HEK293 (cell line): ENCODE results near the gene KRCC1.

Experiments used
- CTCF ChIA-PET: fragments of 350-600 bp; formaldehyde crosslinking; extraction: SDS; loops from one replicate; lab custom pipeline; 2021; ENCODE audit warnings: antibody characterized with exemption; lab: Yijun Ruan, JAX
- POLR2A ChIA-PET: fragments of 300-600 bp; formaldehyde crosslinking; extraction: SDS; loops from one replicate; lab custom pipeline; 2020; ENCODE audit warnings: antibody characterized with exemption, inconsistent platforms; lab: Yijun Ruan, JAX
- H3K27ac ChIP-seq: fragments of 200-500 bp; sonication (Bioruptor generic); 2 replicates; pipeline ENCODE4 v1.5.1; 2014; ENCODE audit warnings: low read depth, low read length, control low read depth, inconsistent platforms; ENCODE audit errors: extremely low read depth
- H3K36me3 ChIP-seq, 2 experiments: fragments of 200-500 bp in 1 of 2; sonication (Bioruptor generic) in 1 of 2; 1 replicate in 1 of 2; 2 replicates in 1 of 2; pipeline ENCODE4 v1.5.1; 2014 to 2017; ENCODE audit warnings: inconsistent platforms in 2 of 2, low read length in 2 of 2; ENCODE audit not compliant: control insufficient read depth in 2 of 2, insufficient read depth in 1 of 2
- H3K4me1 ChIP-seq: fragments of 200-500 bp; sonication (Bioruptor generic); 2 replicates; pipeline ENCODE4 v1.5.1; 2014; ENCODE audit warnings: mild to moderate bottlenecking, low read length, inconsistent platforms; ENCODE audit not compliant: control insufficient read depth, insufficient read depth
- H3K4me3 ChIP-seq: 2 replicates; pipeline ENCODE4 v1.5.1; 2011; ENCODE audit warnings: low read depth, mild to moderate bottlenecking, control low read depth, low read length, moderate library complexity
- H3K9me3 ChIP-seq: fragments of 200-500 bp; sonication (Bioruptor generic); 2 replicates; pipeline ENCODE4 v1.5.1; 2014; ENCODE audit warnings: low read depth, low read length, inconsistent platforms; ENCODE audit not compliant: control insufficient read depth, insufficient read depth
- GFI1B ChIP-seq: fragments of 450-650 bp; formaldehyde crosslinking; IDR thresholded peaks from 2 replicates; pipeline ENCODE4 v1.5.1; 2016; ENCODE audit warnings: missing biosample characterization, missing genetic modification characterization
- KLF1 ChIP-seq: fragments of 450-650 bp; formaldehyde crosslinking; IDR thresholded peaks from 2 replicates; pipeline ENCODE4 v1.5.1; 2016; ENCODE audit warnings: missing biosample characterization, missing genetic modification characterization
- KLF10 ChIP-seq: fragments of 450-650 bp; IDR thresholded peaks from 2 replicates; pipeline ENCODE4 v1.5.1; 2018; ENCODE audit warnings: missing biosample characterization, mild to moderate bottlenecking, missing genetic modification characterization
- KLF16 ChIP-seq: fragments of 450-650 bp; formaldehyde crosslinking; IDR thresholded peaks from 2 replicates; pipeline ENCODE4 v1.5.1; 2017; ENCODE audit warnings: missing biosample characterization, missing genetic modification characterization
- MEIS1 ChIP-seq: sonication (generic); formaldehyde crosslinking; IDR thresholded peaks from 2 replicates; pipeline ENCODE4 v1.8.1; 2022; ENCODE audit warnings: missing genetic modification reagents, mild to moderate bottlenecking, borderline replicate concordance
- OVOL3 ChIP-seq: fragments of 450-650 bp; formaldehyde crosslinking; IDR thresholded peaks from 2 replicates; pipeline ENCODE4 v1.5.1; 2016; ENCODE audit warnings: missing biosample characterization, missing genetic modification characterization
- PRDM1 ChIP-seq: fragments of 450-650 bp; formaldehyde crosslinking; IDR thresholded peaks from 2 replicates; pipeline ENCODE4; 2016; ENCODE audit warnings: missing biosample characterization, missing genetic modification characterization
- TSHZ1 ChIP-seq: fragments of 450-650 bp; formaldehyde crosslinking; IDR thresholded peaks from 2 replicates; pipeline ENCODE4 v1.5.1; 2016; ENCODE audit warnings: missing biosample characterization, missing genetic modification characterization, borderline replicate concordance
- ZBTB10 ChIP-seq: fragments of 450-650 bp; formaldehyde crosslinking; IDR thresholded peaks from 2 replicates; pipeline ENCODE4 v1.5.1; 2016; ENCODE audit warnings: missing biosample characterization, missing genetic modification characterization
- ZBTB20 ChIP-seq: fragments of 450-650 bp; formaldehyde crosslinking; IDR thresholded peaks from 2 replicates; pipeline ENCODE4 v1.5.1; 2016; ENCODE audit warnings: missing biosample characterization, missing genetic modification characterization
- ZFP41 ChIP-seq: fragments of 450-650 bp; formaldehyde crosslinking; IDR thresholded peaks from 2 replicates; pipeline ENCODE4 v1.5.1; 2016; ENCODE audit warnings: missing biosample characterization, missing genetic modification characterization, borderline replicate concordance
- ZNF132 ChIP-seq: fragments of 450-650 bp; formaldehyde crosslinking; IDR thresholded peaks from 2 replicates; pipeline ENCODE4 v1.5.1; 2017; ENCODE audit warnings: missing biosample characterization, missing genetic modification characterization, borderline replicate concordance
- ZNF311 ChIP-seq: fragments of 450-650 bp; formaldehyde crosslinking; IDR thresholded peaks from 2 replicates; pipeline ENCODE4 v1.5.1; 2017; ENCODE audit warnings: missing biosample characterization, missing genetic modification characterization, borderline replicate concordance
- ZNF366 ChIP-seq: fragments of 450-650 bp; formaldehyde crosslinking; conservative IDR thresholded peaks from 2 replicates; pipeline ENCODE4 v1.5.1; 2016; ENCODE audit warnings: missing biosample characterization, missing genetic modification characterization
- ZNF394 ChIP-seq: fragments of 450-650 bp; formaldehyde crosslinking; IDR thresholded peaks from 2 replicates; pipeline ENCODE4 v1.5.1; 2016; ENCODE audit warnings: missing biosample characterization, missing genetic modification characterization, mild to moderate bottlenecking, moderate library complexity, borderline replicate concordance
- ZNF558 ChIP-seq: fragments of 450-650 bp; formaldehyde crosslinking; IDR thresholded peaks from 2 replicates; pipeline ENCODE4 v1.5.1; 2016; ENCODE audit warnings: missing biosample characterization, missing genetic modification characterization
- ZNF747 ChIP-seq: fragments of 450-650 bp; formaldehyde crosslinking; IDR thresholded peaks from 2 replicates; pipeline ENCODE4 v1.5.1; 2016; ENCODE audit warnings: missing biosample characterization, missing genetic modification characterization
- ZNF830 ChIP-seq: fragments of 450-650 bp; IDR thresholded peaks from 2 replicates; pipeline ENCODE4 v1.5.0; 2018; ENCODE audit warnings: missing biosample characterization, missing genetic modification characterization, low read depth, mild to moderate bottlenecking, moderate library complexity
- ZSCAN16 ChIP-seq: fragments of 450-650 bp; formaldehyde crosslinking; IDR thresholded peaks from 2 replicates; pipeline ENCODE4 v1.5.1; 2016; ENCODE audit warnings: missing biosample characterization, missing genetic modification characterization
- ZSCAN30 ChIP-seq: fragments of 450-650 bp; IDR thresholded peaks from 2 replicates; pipeline ENCODE4 v1.5.1; 2018; ENCODE audit warnings: missing biosample characterization, mild to moderate bottlenecking, missing genetic modification characterization, moderate library complexity
- TF ChIP-seq, protein P1 (sequence below): fragments of 450-650 bp; IDR thresholded peaks from 2 replicates; pipeline ENCODE4 v1.5.1; 2018; ENCODE audit warnings: missing biosample characterization, mild to moderate bottlenecking, missing genetic modification characterization
- TF ChIP-seq, protein P2 (sequence below): fragments of 450-650 bp; formaldehyde crosslinking; IDR thresholded peaks from 2 replicates; pipeline ENCODE4 v1.5.1; 2016; ENCODE audit warnings: missing biosample characterization, missing genetic modification characterization
- TF ChIP-seq, protein P3 (sequence below): sonication (generic); formaldehyde crosslinking; IDR thresholded peaks from 2 replicates; pipeline ENCODE4 v1.8.1; 2022; ENCODE audit warnings: mild to moderate bottlenecking, moderate library complexity, missing genetic modification reagents

Gene KRCC1

DNA sequence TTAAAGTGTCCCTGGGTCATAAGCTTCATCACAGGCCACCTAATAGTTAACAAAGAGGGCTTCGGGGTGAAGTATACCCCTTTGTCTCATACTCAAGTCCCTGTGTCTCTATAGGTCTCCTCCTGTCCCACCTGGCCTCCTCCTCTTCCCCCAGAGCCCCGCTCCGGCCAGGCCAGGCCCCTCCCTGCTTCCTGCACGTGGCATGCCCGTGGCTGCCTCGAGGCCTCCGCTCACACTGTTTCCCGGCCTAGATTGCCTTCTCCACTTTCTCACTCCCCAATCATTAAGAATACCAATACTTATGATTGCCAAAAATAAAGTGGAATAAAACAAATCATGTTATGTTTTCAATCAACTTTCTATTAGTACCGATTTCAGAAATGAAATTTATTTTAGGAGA lies 30.8 kb upstream of the KRCC1 start (continued):
- TF ChIP-seq TSHZ1 (tag by site-specific recombination) (no peak), ZSCAN30 (no peak), KLF16 (tag by site-specific recombination) (no peak), PRDM1 (no peak), KLF1 (tag by site-specific recombination) (no peak)
- TF ChIP-seq, protein P1, sequence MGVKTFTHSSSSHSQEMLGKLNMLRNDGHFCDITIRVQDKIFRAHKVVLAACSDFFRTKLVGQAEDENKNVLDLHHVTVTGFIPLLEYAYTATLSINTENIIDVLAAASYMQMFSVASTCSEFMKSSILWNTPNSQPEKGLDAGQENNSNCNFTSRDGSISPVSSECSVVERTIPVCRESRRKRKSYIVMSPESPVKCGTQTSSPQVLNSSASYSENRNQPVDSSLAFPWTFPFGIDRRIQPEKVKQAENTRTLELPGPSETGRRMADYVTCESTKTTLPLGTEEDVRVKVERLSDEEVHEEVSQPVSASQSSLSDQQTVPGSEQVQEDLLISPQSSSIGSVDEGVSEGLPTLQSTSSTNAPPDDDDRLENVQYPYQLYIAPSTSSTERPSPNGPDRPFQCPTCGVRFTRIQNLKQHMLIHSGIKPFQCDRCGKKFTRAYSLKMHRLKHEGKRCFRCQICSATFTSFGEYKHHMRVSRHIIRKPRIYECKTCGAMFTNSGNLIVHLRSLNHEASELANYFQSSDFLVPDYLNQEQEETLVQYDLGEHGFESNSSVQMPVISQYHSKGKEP (tag by site-specific recombination): no peak

DNA sequence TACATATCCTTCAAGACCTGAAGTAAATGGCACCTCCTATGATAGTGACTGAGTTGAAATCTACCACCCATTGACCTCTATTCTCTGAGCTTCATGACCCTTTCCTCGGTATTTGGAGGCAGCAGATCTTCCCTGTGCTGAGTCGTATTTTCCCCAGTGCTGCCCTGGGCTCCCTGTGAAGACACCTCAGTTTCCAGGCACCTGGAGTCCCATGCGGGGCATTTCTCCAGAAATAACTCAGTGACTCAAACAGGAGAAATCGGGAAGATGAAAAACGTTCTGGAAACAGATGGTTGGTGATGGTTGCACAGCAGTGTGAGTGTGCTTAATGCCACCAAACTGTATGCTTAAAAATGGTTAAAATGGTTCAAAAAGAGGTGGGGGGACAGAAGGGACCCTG lies 30.0 kb upstream of the KRCC1 start:
- no peaks in the 10 kb centered on the region for H3K9me3 ChIP-seq
- H3K36me3 ChIP-seq: no peaks in the 10 kb centered on the region
- CTCF ChIA-PET: interaction anchor here (0.6 to 2.4 kb wide), 3 partner anchors 25 to 106 kb away, joined by 3 to 17 read pairs (median 3); no protein-coding TSS in a partner anchor
- POLR2A ChIA-PET: no interaction called here
- no peak overlapping the region for H3K27ac ChIP-seq
- H3K4me1 ChIP-seq: no peaks in the 10 kb centered on the region
- H3K4me3 ChIP-seq: no peak overlapping the region
- no peak for TF ChIP-seq GFI1B (tag by site-specific recombination)
- TF ChIP-seq ZNF366 (tag by site-specific recombination): no peak
- TF ChIP-seq ZNF558 (tag by site-specific recombination): no peak
- TF ChIP-seq ZBTB10 (tag by site-specific recombination): no peak
- no peak for TF ChIP-seq ZNF311
- no peak for TF ChIP-seq ZNF747
- TF ChIP-seq KLF10: no peak
- no peak for TF ChIP-seq OVOL3 (tag by site-specific recombination)
- no peak for TF ChIP-seq MEIS1 (CRISPR knock-in tag)
- TF ChIP-seq, protein P2, sequence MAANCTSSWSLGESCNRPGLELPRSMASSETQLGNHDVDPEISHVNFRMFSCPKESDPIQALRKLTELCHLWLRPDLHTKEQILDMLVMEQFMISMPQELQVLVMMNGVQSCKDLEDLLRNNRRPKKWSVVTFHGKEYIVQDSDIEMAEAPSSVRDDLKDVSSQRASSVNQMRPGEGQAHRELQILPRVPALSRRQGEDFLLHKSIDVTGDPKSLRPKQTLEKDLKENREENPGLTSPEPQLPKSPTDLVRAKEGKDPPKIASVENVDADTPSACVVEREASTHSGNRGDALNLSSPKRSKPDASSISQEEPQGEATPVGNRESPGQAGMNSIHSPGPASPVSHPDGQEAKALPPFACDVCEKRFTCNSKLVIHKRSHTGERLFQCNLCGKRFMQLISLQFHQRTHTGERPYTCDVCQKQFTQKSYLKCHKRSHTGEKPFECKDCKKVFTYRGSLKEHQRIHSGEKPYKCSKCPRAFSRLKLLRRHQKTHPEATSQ (tag by site-specific recombination): no peak
- TF ChIP-seq ZSCAN16 (tag by site-specific recombination): no peak
- no peak for TF ChIP-seq ZFP41 (tag by site-specific recombination)
- no peak for TF ChIP-seq ZBTB20 (tag by site-specific recombination)
- TF ChIP-seq, protein P3, sequence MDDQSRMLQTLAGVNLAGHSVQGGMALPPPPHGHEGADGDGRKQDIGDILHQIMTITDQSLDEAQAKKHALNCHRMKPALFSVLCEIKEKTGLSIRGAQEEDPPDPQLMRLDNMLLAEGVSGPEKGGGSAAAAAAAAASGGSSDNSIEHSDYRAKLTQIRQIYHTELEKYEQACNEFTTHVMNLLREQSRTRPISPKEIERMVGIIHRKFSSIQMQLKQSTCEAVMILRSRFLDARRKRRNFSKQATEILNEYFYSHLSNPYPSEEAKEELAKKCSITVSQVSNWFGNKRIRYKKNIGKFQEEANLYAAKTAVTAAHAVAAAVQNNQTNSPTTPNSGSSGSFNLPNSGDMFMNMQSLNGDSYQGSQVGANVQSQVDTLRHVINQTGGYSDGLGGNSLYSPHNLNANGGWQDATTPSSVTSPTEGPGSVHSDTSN (CRISPR knock-in tag): no peak
- no peak for TF ChIP-seq ZNF132 (tag by site-specific recombination)
- TF ChIP-seq ZNF830: no peak
- TF ChIP-seq ZNF394: no peak
